Left renal pelvis (tissue), 4 donors: ENCODE results near the gene CIB2. TPM values are rescaled to one million over a fixed set of nuclear protein-coding genes. Genes with fewer than 3 reads are reported as not detected.
A peak's percentile ranks its signal among the peaks of the same experiment; 100 is the strongest.
"Not testable (repeated sequence)": the region's sequence is repeated elsewhere in the genome, so short reads cannot be mapped to it uniquely, and the experiment has no call there.

Experiments
- DNase-seq, 4 donors: peaks; one replicate each; pipeline ENCODE4 v3.0.0-alpha.2; 2013; ENCODE audit warnings: low read depth in 4 of 4, low spot score in 3 of 4
- polyA plus RNA-seq, 4 donors: library from polyadenylated mRNA; unstranded; fragments of 120-200 nt; gene quantifications; one replicate each; pipeline ENCODE4 v1.2.1, GENCODE V29; 2013; ENCODE audit not compliant: insufficient read length in 4 of 4

The CIB2 gene
- polyA plus RNA-seq: 10 to 100 TPM; 15.6 to 30.5 (median 29.3) TPM

DNA sequence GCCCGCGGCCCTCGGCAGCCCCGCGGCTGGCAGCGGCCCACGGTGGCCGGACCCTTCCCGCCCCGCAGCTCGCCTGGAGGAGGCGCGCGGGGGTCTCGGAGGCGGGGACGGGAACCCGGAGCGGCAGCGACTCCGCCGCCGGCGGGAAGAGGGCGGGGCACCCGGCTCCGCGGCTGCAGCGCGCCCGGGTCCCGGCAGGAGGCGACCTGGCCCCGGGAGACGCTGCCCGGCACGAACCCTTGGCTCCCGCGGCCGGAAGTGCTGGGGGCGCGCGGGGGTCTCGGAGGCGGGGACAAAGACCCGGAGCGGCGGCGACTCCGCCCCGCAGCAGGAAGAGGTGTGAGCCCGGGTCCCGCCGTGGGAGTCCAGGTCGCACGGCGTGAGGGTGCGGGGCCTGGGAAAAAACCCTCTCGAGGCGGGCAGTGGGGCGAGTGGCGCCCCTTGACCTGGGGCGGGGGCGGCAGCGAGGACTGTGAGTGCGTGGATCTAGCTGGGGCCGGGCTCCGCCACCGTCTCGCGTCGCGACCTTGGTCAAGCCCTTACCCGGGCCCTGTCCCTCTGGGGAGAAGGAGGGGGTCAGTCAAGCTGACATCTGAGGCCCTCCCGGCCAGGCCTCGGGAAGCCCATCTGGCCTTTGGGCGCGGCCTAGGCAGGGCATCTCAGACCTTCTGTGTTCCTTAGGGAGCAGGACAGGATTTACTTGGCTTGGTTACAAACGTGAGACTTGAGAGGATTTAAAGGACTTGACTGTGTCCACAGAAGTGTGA lies at the start of gene CIB2:
Gene CIB2, minus strand, starts transcription at position 151 of the 767 bp plus-strand sequence. CDS start 230 bp downstream, outside the sequence.
- DNase-seq: peak in 3 of 4 donors; percentile 58 to 76 (median 67)

DNA sequence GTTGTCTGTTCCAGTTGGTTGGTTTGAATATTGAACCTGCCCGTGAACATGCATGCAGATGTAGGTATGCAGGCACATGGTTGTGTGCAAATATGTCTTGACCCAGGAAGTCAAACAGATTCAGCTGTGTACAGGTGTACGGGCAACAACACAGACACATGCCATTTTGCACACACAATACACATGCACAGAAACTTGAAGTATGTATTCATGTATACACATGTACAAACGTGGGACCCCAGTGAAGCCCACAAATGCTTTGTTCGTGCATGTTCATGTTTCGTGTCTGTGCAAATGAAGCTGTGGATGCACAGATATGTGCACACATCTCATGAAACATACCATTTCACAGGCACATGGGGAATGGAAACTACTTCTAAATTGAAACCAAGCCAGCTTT lies 48.7 kb upstream of the CIB2 start:
- DNase-seq: no peak

DNA sequence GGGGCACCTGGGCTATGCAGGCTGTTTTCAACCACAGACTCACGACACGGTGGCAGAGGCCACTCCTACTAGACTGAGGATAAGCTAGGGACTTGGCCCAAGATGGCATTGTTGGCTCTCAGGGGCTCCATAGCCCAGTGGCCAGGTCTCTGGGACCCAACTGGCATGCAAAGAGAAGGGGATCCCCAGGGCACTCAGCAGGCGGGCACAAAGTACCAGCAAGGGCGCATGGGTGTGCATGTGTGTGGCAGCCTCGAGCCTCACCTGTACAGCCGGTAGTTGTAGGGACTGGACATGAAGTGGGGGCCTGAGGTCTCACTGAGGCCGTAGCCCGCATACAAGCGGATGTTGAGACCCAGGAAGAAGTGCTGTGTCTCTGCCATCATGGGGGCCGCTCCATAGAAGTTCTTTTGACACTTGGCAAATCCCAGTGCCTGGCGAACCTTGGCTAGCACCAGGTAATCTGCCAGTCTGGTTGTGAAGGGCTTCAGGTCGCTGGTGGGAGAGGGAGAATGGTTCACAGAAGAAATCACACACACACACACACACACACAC lies 48.1 kb upstream of the CIB2 start:
- DNase-seq: no peak

DNA sequence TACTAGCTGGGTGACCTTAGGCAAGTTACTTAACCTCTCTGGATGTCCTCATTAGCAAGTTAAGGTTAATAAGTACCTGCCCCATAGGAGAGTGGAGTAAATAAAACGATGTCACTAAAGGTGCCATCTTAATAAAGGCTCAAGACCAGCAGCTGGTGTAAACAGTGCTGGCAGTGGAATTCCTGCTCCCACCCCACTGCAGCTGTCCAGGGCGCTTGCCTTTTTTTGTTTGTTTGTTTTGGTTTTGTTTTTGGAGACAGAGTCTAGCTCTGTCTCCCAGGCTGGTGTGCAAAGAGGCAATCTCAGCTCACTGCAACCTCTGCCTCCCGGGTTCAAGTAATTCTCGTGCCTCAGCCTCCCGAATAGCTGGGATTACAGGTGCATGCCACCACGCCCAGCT lies 46.8 kb upstream of the CIB2 start:
- DNase-seq: no peak

DNA sequence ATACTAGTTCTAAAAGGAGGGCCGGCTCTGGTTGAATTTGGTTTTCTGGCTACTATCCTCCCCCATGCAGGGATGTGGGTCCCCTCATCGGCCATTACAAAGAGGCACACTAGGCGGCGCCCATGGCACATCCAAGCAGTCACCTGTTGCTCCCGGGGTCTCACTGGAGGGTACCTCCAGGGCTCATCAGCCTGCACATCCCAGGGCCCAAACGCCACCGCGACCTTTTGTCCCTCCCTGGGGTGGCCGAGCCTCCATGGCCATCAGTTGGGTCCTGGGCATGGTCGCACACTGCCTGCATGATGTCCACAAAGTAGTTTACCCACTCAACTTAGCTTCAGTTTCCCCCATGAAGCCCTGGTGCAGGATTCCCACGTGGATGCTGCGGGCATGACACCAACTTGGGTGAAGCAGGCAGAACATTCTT lies 46.2 kb upstream of the CIB2 start:
- no peak for DNase-seq

DNA sequence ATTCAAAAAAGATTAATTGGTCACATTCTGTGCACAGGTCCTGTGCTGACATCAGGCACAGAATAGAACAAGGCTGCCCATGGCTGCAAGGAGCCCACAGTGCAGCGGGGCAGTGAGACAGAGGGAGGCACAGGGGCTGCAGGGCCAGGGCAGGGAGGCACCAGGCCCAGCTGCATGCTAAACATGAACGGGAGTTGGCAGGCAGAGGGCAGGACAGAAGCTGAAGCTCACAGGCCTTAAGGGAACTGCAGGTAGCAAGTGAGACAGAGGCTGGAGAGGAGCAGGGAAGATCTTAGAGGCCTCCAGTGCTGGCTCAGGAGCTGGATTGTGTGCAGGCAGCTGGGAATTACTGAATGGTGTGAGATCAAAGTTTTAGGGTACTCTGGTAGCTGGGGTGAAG lies 44.1 kb upstream of the CIB2 start:
- DNase-seq: no peak

DNA sequence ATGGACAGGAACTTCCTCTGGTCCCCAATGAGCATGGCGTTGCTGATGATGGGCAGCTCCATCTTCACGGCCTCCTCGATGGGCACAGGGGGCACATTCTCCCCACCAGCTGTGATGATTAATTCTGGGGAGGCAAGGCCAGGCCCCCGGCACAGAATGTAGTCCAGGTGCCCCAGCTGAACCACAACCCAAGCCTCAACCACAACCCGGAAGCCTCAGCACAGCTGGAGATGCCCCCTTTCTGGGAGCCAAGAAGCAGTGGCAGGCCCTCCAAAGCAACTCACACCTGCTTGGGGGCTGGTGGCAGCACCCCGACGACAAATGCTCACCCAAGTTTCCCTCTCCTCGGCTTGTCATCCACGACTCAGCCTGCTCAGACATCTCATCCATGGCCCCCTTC lies 43.2 kb upstream of the CIB2 start:
- no peak for DNase-seq

DNA sequence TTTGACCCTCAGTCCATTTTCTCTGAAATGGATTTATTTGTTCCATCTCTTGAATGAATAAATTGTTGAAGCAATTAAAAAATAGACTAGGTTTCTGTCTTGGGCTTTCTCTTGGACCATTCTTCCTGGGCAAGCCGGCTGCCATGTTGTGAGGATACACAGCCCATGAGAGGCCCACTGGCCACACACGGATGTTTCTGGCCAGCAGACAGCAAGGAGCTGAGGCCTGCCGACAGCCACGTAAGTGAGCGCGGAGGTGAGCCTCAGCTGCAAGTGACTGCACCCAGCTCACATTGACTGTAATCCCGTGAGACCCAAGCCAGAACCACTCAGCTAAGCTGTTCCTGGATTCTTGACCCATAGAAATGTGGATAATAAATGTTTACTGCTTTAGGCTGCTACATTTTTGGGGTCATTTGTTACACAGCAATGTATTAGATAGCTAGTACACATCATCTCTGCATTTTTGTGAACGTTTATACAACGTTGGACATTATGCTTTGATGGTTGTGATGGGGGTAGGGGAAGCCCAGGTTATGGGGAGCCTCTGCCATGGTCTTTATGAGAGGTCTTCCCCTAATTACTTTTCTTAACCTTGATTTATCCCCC lies 40.7 kb upstream of the CIB2 start:
- DNase-seq: no peak

DNA sequence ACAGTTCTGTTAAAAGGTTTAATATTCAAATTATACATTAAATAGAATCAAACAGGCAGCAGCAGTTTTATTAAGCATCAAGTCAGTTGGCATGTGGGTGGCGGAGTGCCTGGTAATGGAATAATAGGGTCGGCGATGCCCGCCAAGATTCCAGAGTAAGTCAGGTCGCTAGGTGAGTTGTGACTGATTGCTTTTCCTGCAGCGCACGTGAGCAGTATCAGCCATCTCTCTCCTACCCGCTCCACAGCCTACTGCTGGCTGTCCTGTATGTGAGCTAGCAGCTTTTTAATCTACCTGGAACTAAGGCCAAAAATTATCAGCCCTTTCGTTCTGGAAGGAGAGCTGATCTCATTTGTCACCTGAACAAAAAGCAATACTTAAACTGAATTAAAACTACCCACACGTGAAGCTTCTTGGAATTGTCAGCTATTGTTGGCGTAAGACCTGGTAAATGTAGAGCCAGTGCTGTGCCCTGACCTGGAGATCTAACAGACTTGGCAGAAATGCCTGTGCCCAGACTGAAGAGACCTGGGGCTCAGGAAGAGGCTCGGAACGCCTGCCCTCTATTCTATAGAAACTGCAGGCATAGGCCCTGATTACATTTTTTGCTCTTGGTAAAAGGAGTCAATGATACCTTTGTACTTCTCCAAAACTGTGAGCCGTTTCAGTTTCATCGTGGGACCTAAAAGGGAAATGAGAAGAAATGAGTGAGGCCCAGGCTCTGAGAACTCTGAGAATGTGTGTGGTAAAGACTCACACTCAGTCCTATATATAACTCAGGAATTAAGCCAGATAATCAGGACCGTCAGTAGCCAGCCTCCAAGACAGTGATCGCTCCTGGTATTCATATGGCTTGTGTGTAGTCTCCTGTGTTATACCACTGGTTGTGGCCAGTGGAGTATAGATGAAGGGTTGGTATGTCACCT lies 39.9 kb upstream of the CIB2 start:
- DNase-seq: no peak

DNA sequence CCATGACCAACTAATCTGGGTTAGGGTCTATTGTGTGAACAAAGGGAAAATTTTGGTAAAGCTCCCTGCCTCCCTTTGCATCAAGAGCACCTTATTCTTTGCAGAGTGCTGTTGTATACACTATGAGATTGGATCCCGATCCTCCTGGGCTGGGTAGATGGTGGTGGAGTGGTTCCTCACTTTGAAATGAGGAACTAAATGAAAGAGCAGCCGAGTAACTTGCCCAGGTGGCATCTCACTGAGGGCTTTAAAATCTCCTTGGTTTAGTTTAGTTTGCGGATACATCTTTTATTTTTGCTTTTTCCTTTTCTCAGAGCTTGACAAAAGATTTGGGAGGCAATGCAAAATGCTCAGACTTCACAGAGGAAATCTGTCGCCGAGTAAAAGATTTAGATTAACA lies 37.4 kb upstream of the CIB2 start:
- DNase-seq: no peak

DNA sequence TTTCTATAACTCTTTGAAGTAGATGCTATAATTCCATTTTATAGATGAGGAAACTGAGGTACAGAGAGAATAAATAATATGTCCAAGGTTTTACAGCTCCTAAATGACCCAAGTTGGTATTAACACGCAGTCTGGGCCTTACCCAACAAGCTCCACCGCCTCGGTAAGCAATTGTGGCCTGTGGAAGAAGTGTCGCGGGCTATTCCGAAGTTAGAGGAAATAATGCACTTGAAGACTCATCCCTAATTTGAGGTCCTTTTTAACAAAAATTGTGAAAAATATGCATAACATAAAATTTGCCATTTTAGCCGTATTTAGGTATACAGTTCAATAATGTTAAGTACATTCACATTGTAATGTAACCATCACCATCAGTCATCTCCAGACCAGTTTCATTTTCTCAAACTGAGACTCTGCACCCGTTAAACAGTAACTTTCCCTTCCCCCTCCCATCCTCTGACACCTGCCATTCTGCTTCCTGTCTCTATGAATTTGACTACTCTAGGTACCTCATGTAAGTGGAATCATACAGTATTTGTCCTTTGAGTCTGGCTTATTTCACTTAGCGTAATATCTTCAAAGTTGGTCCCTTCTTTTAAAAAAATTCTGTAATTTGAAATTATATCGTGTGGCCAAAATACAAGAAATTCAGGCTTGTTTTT lies 36.1 kb upstream of the CIB2 start:
- no peak for DNase-seq

DNA sequence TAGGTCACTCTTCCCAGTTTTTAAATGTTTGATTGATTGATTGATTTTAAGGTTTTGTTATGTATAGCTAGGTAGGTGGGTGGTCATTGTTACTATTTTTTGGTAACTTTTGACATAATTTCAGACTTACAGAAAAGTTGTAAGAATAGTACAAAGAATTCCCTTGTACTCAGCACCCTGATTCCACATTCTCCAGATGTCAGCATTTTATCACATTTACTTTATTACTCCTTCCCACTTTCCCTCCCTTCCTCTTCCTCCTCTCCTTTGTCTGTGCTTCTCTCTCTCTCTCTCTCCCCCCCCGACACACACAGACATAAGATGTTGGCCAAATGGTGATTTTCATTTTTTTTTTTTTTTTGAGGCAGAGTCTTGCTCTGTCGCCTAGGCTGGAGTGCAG lies 32.8 kb upstream of the CIB2 start:
- no peak for DNase-seq

DNA sequence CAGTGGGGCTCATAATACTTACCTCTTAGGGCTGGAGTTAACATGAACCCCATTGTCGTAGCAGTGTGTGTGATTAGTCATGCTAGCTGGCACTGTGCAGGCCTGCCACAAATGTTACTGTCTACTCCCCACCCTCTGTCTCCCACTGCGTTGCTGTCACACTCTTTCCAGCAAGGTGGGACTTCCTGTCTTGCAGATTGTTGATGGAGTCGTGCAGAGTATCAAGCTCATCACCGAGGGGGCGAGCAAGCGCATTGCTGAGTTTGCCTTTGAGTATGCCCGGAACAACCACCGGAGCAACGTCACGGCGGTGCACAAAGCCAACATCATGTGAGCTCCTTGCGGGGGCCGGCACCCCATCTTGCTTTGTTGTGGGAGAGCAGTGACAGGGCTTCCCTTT lies 30.8 kb upstream of the CIB2 start:
- DNase-seq: no peak

DNA sequence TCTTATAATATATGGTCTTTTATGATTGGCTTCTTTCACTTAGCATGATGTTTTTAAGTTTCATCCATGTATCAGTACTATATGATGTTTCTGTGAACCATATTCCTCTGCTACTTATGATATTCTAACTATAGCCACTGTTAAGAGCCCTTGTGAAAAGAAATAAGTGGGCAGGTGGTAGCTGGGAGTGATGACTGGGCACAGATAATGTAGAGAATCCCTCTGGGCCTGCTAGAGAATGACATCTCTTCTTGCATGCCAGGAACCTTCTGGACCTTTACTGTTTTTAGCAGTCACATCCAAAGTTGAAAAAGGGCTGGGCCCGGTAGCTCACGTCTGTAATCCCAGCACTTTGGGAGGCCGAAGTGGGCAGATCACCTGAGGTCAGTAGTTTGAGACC lies 28.1 kb upstream of the CIB2 start:
- DNase-seq: no peak

DNA sequence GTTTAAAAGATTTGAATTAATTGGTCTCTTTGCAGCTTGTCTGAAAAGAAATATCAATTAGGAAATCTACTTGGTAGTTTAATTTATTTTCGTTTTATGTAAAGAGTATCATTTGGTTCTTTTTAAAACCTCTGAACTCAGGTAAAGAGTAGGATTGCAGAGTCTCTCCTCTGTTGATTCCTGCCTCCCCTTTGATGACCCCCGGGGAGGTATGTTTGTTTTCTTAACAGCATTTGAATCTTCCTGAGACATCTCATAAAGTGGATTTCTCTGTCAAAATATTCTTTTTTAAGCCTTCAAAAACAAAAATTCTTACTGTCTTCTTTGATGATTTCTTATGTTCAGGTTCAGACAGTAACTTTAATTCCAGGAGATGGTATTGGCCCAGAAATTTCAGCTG lies 26.0 kb upstream of the CIB2 start:
- no peak for DNase-seq

DNA sequence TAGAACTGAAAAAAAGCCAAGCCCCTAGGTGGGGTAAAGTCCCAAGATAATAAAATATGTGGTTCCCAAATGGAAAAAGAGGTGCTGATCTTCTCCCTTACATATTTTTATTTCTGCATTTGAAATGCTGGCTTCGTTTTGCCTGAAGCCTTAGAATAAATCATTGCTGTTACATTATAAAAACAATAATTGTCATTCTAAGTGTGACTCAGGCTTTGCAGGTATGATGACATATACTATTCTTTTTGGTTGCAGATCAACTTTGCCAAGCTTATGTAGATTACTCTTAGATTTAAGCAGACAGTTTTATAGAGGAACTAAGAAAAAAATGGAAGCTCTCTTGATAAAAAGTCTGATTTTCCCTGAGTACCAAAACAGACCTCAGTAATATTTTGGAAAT lies 25.4 kb upstream of the CIB2 start:
- no peak for DNase-seq

DNA sequence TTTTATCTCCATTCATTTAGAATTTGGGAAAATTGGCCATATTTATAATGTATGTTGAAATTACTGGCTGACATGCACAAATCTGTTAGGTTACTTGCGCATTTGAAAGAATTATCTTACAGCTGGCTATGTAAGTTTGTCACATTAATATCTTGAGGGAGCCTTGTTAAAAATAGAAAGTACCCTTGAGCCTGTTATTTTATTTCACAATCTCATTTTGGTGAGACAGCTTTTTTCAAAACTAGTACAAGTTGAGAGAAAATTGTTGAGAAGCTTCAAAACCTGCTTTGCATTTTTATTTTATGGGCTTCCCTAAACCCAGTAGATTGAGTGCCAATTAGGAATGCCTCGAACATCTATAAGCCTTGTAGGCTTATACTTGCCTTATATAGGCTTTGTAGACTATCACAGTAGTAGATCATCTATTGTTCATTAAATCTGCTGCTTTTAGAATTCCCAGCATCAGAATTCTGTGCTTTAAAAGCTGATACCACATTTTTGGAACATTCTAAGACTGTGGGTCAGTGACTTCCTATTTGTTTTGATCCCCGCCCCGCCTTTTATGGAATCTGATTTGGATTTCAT lies 24.2 kb upstream of the CIB2 start:
- DNase-seq: no peak

DNA sequence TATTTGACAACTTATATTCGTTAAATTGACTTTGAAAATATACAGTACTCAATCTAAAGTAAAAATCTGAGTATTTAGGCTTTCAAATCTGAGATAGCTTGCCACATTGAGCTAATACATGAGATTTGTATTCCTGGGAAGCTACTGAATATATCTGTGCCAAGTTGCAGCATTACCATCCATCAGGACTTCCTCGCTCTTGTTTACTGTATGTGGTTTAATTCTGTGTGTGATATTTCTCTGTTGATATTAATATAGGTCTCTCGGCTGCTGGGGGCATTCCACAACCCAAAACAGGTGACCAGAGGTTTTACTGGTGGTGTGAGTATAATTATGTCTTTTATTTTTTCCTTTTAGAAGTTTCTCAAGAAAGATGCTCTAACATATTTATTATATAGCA lies 23.7 kb upstream of the CIB2 start:
- DNase-seq: no peak

DNA sequence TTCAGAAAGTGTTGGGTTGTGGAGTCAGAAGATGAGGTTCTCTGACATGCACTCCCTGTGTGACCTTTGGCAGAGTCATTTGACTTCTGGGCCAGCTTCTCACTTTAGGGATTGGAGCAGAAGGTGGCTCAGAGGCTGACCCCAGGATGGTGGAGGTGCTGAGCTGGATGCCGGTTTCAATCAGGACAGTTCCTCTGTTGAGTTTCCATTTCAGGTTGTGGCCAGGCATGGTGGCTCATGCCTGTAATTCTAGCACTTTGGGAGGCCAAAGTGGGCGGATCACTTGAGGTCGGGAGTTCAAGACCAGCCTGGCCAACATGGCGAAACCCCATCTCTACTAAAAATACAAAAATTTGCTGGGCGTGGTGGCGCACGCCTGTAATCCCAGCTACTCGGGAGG lies 19.8 kb upstream of the CIB2 start:
- DNase-seq: not testable (repeated sequence)
